Transverse colon (tissue), 3 donors: ENCODE measurements around the gene MDN1.

Experiments
- CTCF ChIP-seq, 5 experiments: fragments of 200-600 bp in 3 of 5; fragments of 450-650 bp in 2 of 5; sonication (generic) in 3 of 5; IDR thresholded peaks; 1 replicate in 2 of 5; 2 replicates in 3 of 5; pipeline ENCODE4 v1.5.1; 2016 to 2017; ENCODE audit warnings: antibody characterized with exemption in 5 of 5, inconsistent platforms in 3 of 5, mild to moderate bottlenecking in 2 of 5, moderate library complexity in 1 of 5
- POLR2A ChIP-seq: fragments of 450-650 bp; IDR thresholded peaks from one replicate; pipeline ENCODE4 v1.6.1; 2016; ENCODE audit warnings: antibody characterized with exemption, mild to moderate bottlenecking, moderate library complexity

GRCh38 chr6:89782222-89782621, 37.4 kb downstream of the MDN1 start:
- TF ChIP-seq CTCF (IDR thresholded peaks at IDR 0.05) (no peak), POLR2A (no peak)
